GM21526 (cell line): ENCODE measurements around the gene CEP120.
"Not testable (repeated sequence)": the region's sequence is repeated elsewhere in the genome, so short reads cannot be mapped to it uniquely, and the experiment has no call there.

ENCODE experiments used
- ATAC-seq: cut with Tn5 transposase; IDR thresholded peaks from one replicate; pipeline ENCODE4 v1.9.1; 2021; ENCODE audit warnings: moderate library complexity; ENCODE audit not compliant: unreplicated experiment, low FRiP score

The CEP120 gene

GRCh38 chr5:123391009-123391408 lies 32.2 kb downstream of the CEP120 start:
- no peak for ATAC-seq

- no peak for ATAC-seq
These were observed 33.4 kb downstream of the CEP120 start for GRCh38 chr5:123389794-123390193.

GRCh38 chr5:123387313-123387712 lies 35.9 kb downstream of the CEP120 start:
- no peak for ATAC-seq

- no peak for ATAC-seq
These were observed 41.0 kb downstream of the CEP120 start for GRCh38 chr5:123382252-123382651.

GRCh38 chr5:123371575-123372179 lies 51.5 kb downstream of the CEP120 start:
- no peak for ATAC-seq

- ATAC-seq = no peak
These were observed 53.7 kb downstream of the CEP120 start for GRCh38 chr5:123369371-123369968.

- no peak for ATAC-seq
These were observed 55.5 kb downstream of the CEP120 start for GRCh38 chr5:123367739-123368138.

GRCh38 chr5:123365156-123365555 lies 58.0 kb downstream of the CEP120 start:
- ATAC-seq = no peak

- no peak for ATAC-seq
These were observed 58.6 kb downstream of the CEP120 start for GRCh38 chr5:123364441-123365155.

GRCh38 chr5:123360910-123361309 lies 62.3 kb downstream of the CEP120 start:
- no peak for ATAC-seq

GRCh38 chr5:123360201-123360571 lies 63.0 kb downstream of the CEP120 start:
- no peak for ATAC-seq

- ATAC-seq = no peak
These were observed 63.6 kb downstream of the CEP120 start for GRCh38 chr5:123359454-123360200.

GRCh38 chr5:123358751-123359150 lies 64.5 kb downstream of the CEP120 start:
- no peak for ATAC-seq

GRCh38 chr5:123358304-123358703 lies 64.9 kb downstream of the CEP120 start:
- no peak for ATAC-seq

- no peak for ATAC-seq
These were observed 71.4 kb downstream of the CEP120 start for GRCh38 chr5:123351820-123352219.

GRCh38 chr5:123351240-123351639 lies 72.0 kb downstream of the CEP120 start:
- no peak for ATAC-seq

GRCh38 chr5:123350742-123351141 lies 72.5 kb downstream of the CEP120 start:
- ATAC-seq = no peak

- ATAC-seq = no peak
These were observed 78.3 kb downstream of the CEP120 start for GRCh38 chr5:123344816-123345426.

GRCh38 chr5:123340928-123341327 lies 82.3 kb downstream of the CEP120 start:
- ATAC-seq = no peak

- not testable (repeated sequence) for ATAC-seq
These were observed 114.8 kb downstream of the CEP120 start for GRCh38 chr5:123308377-123308776.

- ATAC-seq = no peak
These were observed 117.5 kb downstream of the CEP120 start for GRCh38 chr5:123305751-123306150.
